ENCODE results near the gene MBNL2. TPM values are rescaled to one million over a fixed set of nuclear protein-coding genes. Genes with fewer than 3 reads are reported as not detected.
A peak's percentile ranks its signal among the peaks of the same experiment; 100 is the strongest.

Gene MBNL2
- total RNA-seq, 3 donors from 2014 or later (not counting 1 experiment from before 2014, with no cell fraction given) = 30.9 to 38.3 (median 33.1) TPM

GRCh38 chr13:97438856-97439595, 216.9 kb downstream of the MBNL2 start:
- DNase-seq (no peak), ATAC-seq (no peak)
- Mint-ChIP-seq H3K4me3 (no peak overlapping the region), H3K27me3 (ENCODE audit: low read depth in 2 of 2) (no peaks in the 10 kb centered on the region), H3K9me3 (no peaks in the 10 kb centered on the region), H3K4me1 (peaks cover 22 to 23% of the 10 kb centered on the region in 2 donors), H3K36me3 (no peaks in the 10 kb centered on the region), H3K27ac (no peak overlapping the region)
- no peaks in the 10 kb centered on the region for H3K36me3 ChIP-seq (ENCODE audit: control insufficient read depth, insufficient read depth, low read length)
- H3K9me3 ChIP-seq (ENCODE audit: control insufficient read depth, insufficient read depth, low read length) = no peaks in the 10 kb centered on the region
- WGBS (ENCODE audit: insufficient coverage) = 95% methylated on average over 3 of the region's 3 CpGs
- no peaks in the 10 kb centered on the region for H3K4me1 ChIP-seq (ENCODE audit: control insufficient read depth, insufficient read depth, low read length)
- H3K27me3 ChIP-seq (ENCODE audit: control insufficient read depth, insufficient read depth, low read length) = no peaks in the 10 kb centered on the region
- H3K4me3 ChIP-seq (ENCODE audit: low read length) = no peak overlapping the region
- TF ChIP-seq CTCF (IDR thresholded peaks at IDR 0.05) = no peak
- no peak overlapping the region for H3K27ac ChIP-seq (ENCODE audit: low read length)
- intact Hi-C loops (cut with micrococcal nuclease) = no loop called here

GRCh38 chr13:97440598-97441170, 218.6 kb downstream of the MBNL2 start:
- H3K36me3 Mint-ChIP-seq = no peaks in the 10 kb centered on the region
- no peak for DNase-seq
- no peak overlapping the region for H3K4me3 Mint-ChIP-seq
- no peaks in the 10 kb centered on the region for H3K4me1 ChIP-seq (ENCODE audit: control insufficient read depth, insufficient read depth, low read length)
- no CpG with 5 or more reads among the region's 2 CpGs for WGBS (ENCODE audit: insufficient coverage)
- ATAC-seq = no peak
- intact Hi-C loops (cut with micrococcal nuclease) = no loop called here
- H3K4me3 ChIP-seq (ENCODE audit: low read length) = no peak overlapping the region
- no peaks in the 10 kb centered on the region for H3K27me3 Mint-ChIP-seq (ENCODE audit: low read depth in 2 of 2)
- no peaks in the 10 kb centered on the region for H3K9me3 ChIP-seq (ENCODE audit: control insufficient read depth, insufficient read depth, low read length)
- H3K36me3 ChIP-seq (ENCODE audit: control insufficient read depth, insufficient read depth, low read length) = peaks cover 2% of the 10 kb centered on the region
- no peaks in the 10 kb centered on the region for H3K9me3 Mint-ChIP-seq
- no peak for TF ChIP-seq CTCF (IDR thresholded peaks at IDR 0.05)
- no peaks in the 10 kb centered on the region for H3K27me3 ChIP-seq (ENCODE audit: control insufficient read depth, insufficient read depth, low read length)
- no peak overlapping the region for H3K27ac ChIP-seq (ENCODE audit: low read length)
- H3K4me1 Mint-ChIP-seq = peaks cover 16 to 23% of the 10 kb centered on the region in 2 donors
- H3K27ac Mint-ChIP-seq = no peak overlapping the region

- TF ChIP-seq CTCF (IDR thresholded peaks at IDR 0.05) = no peak
- ATAC-seq (no peak), DNase-seq (no peak)
- H3K27me3 Mint-ChIP-seq (ENCODE audit: low read depth in 2 of 2) = no peaks in the 10 kb centered on the region
- peak overlapping the region in 1 of 2 donors; percentile 45 for H3K27ac Mint-ChIP-seq
- no peak overlapping the region for H3K4me3 Mint-ChIP-seq
- no peaks in the 10 kb centered on the region for H3K36me3 Mint-ChIP-seq
- intact Hi-C loops (cut with micrococcal nuclease) = no loop called here
- no peaks in the 10 kb centered on the region for H3K4me1 ChIP-seq (ENCODE audit: control insufficient read depth, insufficient read depth, low read length)
- H3K36me3 ChIP-seq (ENCODE audit: control insufficient read depth, insufficient read depth, low read length) = peaks cover 2% of the 10 kb centered on the region
- no peaks in the 10 kb centered on the region for H3K9me3 ChIP-seq (ENCODE audit: control insufficient read depth, insufficient read depth, low read length)
- H3K27me3 ChIP-seq (ENCODE audit: control insufficient read depth, insufficient read depth, low read length) = no peaks in the 10 kb centered on the region
- H3K4me1 Mint-ChIP-seq = peaks cover 16 to 18% of the 10 kb centered on the region in 2 donors
- no peak overlapping the region for H3K4me3 ChIP-seq (ENCODE audit: low read length)
- H3K9me3 Mint-ChIP-seq = no peaks in the 10 kb centered on the region
- no peak overlapping the region for H3K27ac ChIP-seq (ENCODE audit: low read length)
Measured at GRCh38 chr13:97441368-97441767, 219.2 kb downstream of the MBNL2 start.

Other genes starting within 250 kb of the MBNL2 start
- gene OXGR1, start 227.9 kb upstream of the MBNL2 start, total RNA-seq = not detected
- gene RAP2A, start 211.8 kb downstream of the MBNL2 start, total RNA-seq = 10 to 100 TPM; 25.9 to 48.1 (median 30.9) TPM